ENCODE measurements around the gene MTURN.
"Not testable (repeated sequence)": the region's sequence is repeated elsewhere in the genome, so short reads cannot be mapped to it uniquely, and the experiment has no call there.

The MTURN gene

DNA sequence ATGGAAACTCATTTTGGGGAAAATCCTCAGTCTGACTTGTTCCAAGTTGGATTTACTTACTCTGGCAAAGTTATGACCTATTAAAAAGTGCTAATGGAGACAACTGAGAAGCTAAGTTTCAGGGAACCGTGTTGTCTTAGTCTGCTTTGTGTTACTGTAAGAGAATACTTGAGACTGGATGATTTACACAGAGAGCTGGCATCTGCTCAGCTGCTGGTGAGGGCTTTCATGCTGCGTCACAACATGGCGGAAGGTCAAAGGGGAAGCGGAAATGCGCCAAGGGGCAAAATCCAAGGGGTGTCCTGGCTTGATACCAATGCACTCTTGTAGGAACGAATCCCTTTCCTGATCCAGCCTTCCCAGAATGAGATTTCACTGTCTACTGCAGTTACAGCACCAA lies 46.4 kb downstream of the MTURN start:
- DNase-seq, result no peak

DNA sequence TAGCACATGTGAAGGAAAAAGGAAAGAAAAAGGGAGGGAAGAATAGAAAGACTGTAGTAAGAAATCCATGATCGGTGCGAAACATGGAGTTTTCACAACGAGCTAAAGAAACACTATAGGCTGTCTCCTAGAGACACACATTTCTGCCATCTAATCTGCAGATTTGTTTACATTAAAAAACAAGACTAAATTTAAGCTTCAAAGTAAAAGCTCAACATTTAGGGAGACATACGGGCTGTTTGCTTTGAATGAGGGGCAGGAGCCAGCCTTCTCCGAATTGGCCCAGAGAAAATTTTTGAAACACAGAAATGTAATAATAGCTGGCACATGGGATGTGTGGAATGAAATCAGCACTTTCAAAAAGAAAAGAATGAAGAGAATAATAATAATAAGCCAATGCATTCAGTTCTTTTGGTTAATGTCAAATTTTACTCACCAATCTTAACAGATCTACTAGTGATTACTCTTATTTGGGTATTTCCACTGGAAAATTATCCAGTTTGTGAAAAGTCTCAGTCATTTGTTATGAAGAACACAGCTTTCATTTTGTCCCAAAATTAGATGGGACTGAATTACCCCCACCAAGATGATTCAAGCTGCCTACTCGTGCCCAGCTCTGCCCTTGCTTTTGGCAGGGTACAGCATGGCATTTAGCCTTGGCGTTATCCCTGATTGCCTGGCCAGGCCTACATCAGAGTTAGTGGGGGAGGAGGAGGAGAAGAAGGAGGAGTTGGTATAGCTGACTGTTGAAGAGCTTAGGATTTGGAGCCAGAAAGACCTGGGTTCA lies 47.1 kb downstream of the MTURN start:
- DNase-seq, result no peak

DNA sequence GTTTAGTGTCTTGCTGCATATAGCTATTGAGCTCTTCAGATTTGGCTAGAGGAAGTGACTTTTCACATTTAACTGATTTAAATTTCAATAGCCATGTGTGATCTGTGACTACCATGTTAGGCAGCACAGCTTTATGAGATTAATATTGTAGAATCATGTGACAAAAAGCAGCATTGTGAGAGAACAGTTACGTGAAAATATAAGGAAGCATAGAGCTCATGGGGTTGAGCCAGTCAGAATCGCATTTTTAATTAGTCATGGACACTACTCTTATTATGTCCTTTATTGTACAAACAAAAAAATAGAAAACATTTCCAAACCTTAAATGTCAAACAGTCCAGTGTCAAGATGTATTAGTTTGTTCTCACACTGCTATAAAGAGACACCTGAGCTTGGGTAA lies 48.0 kb downstream of the MTURN start:
- DNase-seq, result no peak

DNA sequence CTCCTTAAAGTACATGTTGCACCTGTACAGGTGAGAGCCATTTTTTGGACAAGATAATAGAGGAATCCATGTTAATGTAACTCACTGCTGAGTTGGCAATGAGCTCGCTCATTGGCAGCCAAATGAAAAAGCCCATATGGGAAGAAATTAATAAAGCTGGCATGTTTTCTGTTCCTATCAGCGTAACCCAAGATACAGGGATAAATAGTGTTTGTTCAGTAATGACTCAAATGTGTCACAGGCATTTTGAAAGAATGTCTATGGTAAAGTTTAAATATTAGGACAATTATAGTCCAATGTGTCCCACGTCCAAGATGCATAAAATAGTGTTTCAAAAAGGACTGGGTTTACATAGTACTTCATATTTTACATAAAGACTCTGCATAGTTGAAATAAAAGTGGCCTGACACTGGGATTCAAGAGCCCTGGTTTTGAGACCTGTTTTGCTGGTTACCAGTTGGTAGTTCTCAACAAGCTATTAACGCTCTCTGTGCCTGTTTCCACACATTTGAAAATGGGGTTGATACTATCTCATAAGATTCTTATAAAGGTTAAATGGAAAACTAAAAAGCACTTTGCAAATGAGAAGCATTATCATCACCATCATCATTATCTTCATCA lies 49.1 kb downstream of the MTURN start:
- DNase-seq, result no peak

DNA sequence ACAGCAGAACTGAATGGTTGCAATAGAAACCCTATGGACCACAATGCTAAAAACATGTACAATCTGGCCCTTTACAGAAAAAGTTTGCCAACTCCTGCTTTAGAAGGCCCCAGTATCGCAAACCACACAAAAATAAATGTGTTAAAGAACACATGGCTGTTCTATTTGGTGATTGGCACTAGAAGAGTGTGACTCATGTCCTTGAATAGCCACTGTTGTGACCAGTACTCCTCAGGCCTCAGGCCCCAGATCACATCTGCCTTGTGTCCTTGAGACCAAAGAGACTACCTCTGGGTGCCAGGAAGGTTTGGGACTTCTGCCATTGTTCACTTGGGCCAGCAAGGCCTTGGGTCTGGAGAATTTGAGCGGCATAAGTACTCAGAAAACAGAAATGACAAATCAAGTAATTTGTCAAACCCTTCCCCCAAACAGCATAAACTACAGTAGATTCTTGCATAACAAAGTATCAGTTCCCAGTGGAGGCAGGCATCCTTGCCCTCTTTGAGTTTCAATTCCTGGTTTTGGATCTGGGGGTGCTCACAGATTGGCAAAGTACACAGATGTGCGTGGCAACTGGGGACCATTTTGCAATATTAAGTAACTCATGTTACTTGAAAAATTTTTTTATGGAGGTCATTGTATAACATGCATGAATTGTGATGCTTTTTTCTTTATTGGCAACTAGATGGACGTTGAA lies 50.2 kb downstream of the MTURN start:
- DNase-seq, result peak; percentile 22

DNA sequence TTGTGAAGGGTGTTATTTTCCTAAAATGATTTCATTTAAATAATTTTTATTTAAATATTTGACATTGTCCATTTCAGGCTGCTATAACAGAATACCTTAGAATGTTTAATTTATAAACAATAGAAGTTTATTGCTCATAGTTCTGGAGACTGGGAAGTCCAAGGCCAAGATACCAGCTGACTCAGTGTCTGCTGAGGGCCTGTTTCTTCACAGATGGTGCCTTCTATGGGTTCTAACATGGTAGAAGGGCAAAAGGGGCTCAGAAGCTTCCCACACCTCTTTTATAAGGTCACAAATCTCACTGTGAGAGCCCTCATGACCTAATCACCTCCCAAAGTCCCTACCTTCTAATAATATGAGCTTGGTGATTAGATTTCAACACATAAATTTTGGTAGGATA lies 50.7 kb downstream of the MTURN start:
- no peak for DNase-seq

DNA sequence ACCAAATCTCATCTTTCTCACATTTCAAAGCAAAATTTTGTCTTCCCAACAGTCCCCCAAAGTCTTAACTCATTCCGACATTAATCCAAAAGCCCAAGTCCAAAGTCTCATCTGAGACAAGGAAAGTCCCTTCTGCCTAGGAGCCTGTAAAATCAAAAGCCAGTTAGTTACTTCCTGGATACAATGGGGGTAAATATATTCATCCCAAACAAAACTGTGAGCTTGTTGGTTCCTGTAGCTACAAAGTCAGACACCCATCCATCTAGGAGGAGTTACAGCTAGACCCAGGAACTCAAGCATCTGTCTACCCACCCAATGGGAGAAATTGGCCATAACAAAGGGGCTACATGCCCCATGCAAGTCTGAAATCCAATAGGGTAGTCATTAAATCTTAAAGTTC lies 51.9 kb downstream of the MTURN start:
- DNase-seq, result no peak

DNA sequence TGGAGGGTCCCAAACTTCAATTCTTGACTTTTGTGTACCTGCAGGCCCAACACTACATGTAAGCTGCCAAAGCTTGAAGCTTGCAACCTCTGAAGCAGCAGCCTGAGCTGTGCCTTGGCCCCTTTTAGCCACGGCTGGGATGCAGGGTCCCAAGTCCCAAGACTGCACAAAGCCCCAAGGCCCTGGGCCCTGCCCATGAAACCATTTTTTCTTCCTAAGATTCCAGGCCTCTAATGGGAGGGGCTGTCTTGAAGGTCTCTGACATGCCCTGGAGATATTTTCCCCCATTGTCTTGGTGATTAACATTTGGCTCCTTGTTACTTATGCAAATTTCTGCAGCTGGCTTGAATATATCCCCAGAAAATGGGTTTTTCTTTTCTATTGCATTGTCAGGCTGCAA lies 52.7 kb downstream of the MTURN start:
- no peak for DNase-seq

DNA sequence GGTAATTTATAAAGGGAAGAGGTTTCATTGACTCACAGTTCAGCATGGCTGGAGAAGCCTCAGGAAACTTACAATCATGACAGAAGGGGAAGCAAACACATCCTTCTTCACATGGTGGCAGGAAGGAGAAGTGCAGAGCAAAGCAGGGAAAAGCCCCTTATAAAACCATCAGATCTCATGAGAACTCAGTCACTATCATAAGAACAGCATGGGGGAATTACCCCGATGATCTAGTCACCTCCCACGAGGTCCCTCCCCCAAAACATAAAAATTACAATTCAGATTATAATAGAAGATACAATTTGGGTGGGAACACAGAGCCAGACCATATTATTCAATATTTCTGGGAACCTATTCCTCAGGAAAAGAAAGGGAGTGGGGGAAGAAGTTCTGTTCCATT lies 53.6 kb downstream of the MTURN start:
- DNase-seq, result not testable (repeated sequence)

DNA sequence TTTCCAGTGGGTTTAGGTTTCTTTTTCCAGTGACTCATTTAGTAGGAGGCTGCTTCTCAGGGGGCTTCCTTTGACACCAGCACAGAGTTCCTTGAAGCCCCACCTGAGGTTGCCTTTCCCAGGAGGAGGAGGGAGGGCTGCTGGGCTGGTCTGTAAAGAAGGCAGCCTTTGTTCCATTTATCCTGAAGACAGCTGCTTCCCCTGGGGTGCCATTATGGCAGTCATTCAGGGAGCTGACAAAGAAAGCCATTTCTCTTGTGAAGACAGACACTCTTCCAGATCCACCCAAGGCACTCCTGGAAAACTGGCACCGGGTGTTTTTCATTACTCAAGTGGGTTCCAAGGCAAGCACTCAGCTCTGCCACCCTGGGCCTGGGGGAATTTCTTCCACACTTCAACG lies 54.0 kb downstream of the MTURN start:
- DNase-seq, result no peak

DNA sequence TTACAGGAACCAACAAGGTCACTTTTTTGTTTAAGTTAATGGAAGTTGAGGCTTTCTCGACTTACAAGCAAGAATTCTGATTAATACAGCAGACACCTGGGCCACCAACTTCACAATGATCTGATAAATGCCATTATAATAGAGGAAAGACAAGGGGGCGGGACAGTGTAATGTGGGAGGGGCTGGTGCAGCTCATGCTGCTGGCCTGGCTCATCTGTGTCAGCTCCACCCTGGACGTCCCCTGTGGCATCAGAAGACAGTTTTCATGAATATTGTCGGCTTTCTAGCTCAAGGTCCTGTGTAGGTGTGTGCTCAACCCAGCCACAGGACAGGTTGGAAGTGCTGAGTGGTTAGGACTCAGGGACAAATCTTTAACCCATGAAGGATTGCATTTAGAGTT lies 57.0 kb downstream of the MTURN start:
- no peak for DNase-seq

DNA sequence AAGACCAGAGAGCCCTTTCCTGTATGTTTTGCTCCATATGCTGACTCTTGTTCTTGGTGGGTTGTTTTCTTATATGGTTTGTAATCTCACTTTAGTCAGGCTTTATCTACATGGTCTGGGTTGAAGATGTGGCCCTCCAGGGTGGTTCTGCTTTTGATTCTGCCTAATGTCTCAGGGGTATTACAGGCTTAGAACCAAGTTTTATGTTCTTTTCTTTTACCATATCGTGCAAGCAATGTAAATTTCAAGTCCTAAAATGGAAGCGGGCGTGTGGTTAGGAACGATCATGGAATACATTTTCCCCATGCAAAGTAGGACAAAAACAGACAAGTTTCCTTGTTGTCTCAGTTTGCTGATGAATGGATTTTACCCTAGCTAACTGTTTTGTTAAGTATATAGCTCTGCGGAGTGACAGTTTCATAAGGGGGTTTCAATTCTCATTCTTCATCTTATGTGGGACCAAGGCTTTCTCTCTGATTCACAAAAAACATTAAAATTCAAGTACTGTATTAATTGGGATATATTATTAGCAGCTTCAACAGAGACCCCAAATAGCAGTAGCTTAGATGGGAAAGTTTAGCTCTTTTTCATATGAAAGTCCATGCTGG lies 58.7 kb downstream of the MTURN start:
- no peak for DNase-seq

DNA sequence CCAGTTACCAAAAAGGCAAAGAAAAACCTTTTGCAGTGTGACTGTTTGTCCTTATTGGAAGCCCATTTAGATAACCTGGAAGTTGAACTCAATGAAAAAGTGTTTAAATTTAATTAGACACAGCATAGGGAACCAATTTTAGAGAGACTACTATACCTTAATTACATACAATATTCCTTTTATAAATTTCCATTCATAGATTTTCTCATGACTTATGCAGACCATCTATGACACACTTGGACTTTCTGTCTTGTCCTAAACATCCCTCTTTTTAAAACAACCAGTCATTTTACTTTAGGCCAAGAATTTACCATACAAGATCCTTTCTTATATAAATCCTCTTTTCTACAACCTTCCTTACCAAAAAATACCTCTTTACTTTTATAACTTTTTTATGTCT lies 61.6 kb downstream of the MTURN start:
- DNase-seq, result no peak

DNA sequence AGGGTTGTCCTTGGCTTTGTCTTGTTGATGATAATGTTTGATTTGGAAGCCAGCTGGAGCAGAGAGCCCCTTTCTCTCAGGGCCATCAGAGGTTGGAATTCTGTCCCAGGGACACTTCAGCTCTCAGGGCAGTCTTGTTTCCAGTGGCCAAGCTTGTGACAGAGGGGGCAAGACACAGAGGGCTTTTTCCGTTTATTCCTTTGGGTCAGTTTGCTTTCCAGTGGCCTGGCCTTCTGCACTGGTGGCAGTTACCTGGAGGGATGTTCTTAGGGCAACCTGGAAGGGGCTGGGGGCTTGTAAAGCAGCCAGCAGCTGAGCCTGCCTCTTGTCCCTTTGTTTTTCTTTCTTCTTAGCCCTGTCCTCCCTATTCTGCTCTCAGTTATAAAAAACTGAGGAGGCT lies 62.7 kb downstream of the MTURN start:
- DNase-seq, result no peak

DNA sequence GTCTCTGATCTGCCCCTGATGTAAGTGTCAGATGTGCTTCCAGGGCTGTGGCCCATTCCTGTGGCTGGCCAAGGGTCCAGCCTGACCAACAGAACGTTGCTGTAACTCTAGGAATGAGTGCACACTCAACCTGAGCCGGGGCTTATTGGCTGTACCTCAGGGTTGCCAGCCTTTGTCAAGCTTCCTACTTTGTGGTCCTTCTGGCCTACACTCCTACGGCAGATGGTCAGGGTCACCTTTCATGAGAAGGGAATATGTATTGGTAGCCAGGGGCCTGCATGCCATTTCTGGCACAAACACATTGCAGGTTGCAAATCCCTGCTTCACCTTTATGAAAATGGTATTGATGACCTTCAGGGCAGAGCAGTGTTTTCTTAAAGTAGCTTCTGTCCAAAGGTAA lies 64.5 kb downstream of the MTURN start:
- no peak for DNase-seq

DNA sequence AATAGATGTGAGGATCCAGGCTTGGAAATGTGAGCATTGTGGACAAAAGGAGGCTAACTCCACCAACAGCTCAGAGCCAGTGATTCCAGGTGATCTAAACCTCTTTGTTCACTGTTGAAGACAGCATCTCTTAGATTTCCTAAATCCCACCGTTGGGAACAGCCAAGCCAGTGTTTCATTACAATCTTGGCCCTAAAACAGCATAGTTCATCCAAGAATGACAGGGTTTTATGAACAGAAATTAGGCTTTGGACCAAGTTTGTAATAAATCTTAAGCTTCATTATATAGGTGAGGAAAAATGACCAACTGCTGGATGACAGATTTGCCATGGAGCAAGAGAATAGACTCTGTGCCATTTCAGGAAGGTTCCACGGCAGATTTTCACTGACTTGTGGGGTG lies 65.8 kb downstream of the MTURN start:
- no peak for DNase-seq

DNA sequence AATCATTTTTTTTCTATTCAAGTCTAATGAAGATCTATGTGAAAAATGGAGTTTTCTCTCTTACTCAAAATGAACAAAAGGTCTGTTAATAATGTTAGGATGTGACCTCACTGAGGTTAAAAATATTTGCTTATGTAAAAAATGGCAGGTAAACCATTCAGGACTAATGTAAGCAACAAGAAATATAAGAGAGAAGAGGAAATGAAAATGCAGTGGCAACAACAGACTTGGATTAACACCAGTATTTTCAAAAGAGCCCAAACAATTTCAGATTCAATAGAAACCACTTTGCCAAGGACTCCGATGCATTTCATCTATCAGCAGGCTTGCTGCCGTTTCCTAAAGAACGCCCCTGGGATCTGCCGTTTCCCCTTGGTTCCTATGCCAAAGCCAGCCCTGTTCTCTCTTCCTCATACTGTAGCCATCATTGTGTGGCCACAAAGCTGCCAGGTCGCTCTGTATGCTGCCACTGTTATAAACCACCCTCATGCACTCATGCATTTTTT lies 66.4 kb downstream of the MTURN start:
- no peak for DNase-seq

DNA sequence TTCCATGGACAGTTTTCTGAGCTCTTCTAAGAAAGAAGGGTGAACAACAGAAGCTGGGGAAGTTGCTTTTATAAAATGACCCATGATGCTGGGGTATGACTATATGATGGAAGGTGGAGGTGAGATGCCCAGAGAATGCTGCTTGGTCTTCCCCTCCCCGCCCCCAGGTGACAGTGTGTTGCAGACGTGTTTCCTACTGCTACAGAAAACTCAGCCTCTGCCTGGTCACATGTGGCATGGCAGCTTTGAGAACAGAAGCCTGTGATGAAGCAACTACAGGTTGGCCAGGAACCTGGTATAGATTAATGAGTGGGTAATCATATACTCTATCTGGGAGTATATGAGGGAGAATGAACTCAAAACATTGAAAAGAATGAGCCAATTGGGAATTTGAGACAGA lies 67.1 kb downstream of the MTURN start:
- DNase-seq, result no peak

DNA sequence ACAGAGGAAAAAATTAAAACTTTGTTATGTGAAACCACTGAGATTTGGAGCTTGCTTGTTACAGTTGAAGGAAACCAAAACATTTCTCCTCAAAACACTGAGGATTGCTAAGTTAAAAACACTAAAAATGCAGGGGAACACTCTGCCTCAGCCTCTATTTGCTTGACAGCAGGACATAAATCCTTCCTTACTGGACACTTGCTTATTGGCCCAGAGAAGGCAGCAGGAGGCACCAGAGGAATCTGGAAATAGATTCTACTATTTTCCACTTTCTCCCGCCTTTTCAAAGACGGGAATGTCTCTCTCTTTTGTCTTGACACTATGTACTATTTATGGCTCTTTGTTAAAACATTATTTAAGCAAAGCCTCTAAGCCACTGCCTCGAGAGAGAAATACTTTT lies 67.9 kb downstream of the MTURN start:
- DNase-seq, result no peak

DNA sequence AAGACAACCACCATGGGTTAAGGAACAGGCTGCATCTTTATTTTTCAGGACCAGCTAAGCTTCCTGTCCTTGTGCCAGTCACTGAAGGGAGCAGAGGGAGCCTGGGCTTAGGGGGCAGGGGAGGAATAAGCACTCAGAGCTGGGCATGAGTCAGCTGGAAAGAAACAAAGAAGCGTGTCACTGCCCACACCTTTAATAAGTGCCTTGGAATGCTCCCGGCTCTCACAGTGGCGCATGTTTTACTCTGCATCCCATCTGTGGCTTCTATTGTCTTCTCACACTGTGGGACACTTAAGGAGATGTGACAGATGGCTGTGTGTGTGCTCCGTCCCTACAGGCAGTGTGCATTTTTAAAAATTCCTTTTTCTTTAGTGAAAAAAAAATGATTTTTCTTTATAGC lies 71.7 kb downstream of the MTURN start:
- no peak for DNase-seq

DNA sequence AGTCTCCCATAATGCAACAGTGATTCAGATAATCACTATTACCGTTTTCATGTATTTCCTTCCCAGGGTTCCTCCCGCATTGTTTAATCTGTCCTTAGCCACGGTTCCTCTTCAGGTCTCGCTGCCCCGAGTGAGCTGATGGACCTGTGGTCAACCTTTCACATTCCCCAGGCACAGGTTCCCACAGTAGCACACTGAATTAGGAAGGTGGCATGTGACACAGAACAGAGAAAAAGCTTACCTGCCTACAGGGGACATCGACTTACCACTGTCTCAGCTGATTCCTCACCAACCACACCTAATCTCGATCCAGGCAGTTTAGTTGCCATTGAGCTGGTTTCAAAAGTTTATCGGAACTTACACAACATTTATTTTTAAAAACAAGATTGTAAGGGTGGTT lies 72.2 kb downstream of the MTURN start:
- no peak for DNase-seq

DNA sequence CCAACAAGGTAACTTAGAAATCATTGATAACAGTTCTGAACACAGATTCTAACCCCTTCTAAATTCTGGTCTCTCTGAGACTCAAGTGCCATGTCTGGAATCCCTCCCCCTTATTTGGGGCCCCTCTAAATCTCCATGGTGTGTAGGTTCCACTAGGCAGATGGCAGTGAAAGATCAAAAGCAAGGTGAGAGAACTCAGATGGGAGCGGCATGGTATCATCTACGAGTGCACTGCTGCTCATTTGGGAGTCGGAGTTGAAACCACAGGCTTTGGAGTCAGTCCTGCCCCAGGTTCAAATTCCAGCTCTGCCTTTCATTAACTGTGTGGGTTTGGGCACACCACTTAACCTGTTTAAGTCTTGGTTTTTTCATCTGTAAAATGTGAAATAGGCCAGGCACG lies 72.6 kb downstream of the MTURN start:
- no peak for DNase-seq

DNA sequence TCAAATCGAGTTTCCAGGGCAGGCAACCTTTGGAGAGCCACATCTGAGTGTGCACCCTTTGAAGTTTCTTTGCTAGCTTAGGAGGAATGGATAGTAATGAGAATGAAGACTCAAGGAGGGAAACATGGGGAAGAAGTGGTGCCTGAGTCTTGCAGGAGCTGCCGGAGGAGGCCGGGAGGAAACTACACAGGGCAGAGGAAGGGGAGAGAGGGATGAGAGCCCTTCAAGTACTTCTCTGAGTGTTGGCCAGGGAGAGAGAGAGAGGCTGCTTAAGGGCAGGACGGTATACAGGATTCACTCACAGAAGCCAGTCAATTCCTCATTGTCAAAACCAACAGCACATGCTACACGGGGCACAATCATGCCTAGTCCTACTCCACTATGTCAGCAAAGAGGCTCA lies 75.2 kb downstream of the MTURN start:
- DNase-seq, result no peak
